Body of pancreas (tissue), 4 donors: ENCODE data around the gene RARB.

ENCODE experiments used
- CTCF ChIP-seq, 7 experiments: fragments of 450-650 bp in 4 of 7; fragments of 200-600 bp in 3 of 7; sonication (generic) in 3 of 7; IDR thresholded peaks; one replicate each; pipeline ENCODE4 v1.5.1; 2016 to 2019; ENCODE audit warnings: antibody characterized with exemption in 7 of 7
- POLR2A ChIP-seq, 3 donors: fragments of 450-650 bp; IDR thresholded peaks; one replicate each; pipeline ENCODE4 v1.6.1; 2016; ENCODE audit warnings: antibody characterized with exemption in 3 of 3, mild to moderate bottlenecking in 2 of 3

- TF ChIP-seq CTCF (IDR thresholded peaks at IDR 0.05) (no peak), POLR2A (IDR thresholded peaks at IDR 0.05) (no peak)
Measured at GRCh38 chr3:25381083-25381482, 47.0 kb upstream of the RARB start.
